Measurements from ENCODE around the gene FBLN2.

The FBLN2 gene

DNA sequence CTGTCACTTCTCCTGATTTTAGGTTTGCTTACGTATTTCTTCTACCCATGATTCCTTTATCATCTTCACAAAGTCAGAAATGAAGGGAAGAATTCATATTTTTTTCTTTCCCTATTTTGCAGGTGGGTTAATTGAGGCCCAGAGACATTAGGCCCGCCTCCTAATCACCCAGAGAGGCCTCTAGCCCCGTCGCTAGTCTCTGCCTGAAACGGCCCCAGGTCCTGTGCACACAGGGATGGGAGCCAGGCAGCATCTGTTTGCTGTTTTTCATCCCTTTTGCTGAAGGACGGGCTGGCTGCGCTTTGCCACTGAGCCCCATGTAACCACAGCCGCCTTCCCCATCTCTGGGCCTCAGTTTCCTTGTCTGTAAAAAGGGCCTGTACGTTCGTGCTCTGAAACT, 135.9 kb downstream of the FBLN2 start:
- H3K4me1 ChIP-seq (ENCODE audit: control insufficient read depth, insufficient read depth, low read length): peaks cover 22% of the 10 kb centered on the region
- no peaks in the 10 kb centered on the region for H3K9me3 ChIP-seq (ENCODE audit: control insufficient read depth, low read length)
- no peak overlapping the region for H3K4me3 ChIP-seq (ENCODE audit: insufficient read depth, low read depth, low read length)
- no peaks in the 10 kb centered on the region for H3K36me3 ChIP-seq (ENCODE audit: control insufficient read depth, insufficient read depth, low read length)
- WGBS, 2 experiments: 83 to 84% methylated on average over 10 of the region's 10 CpGs
- H3K27me3 ChIP-seq (ENCODE audit: control insufficient read depth, insufficient read depth, low read length, poor library complexity, severe bottlenecking): no peaks in the 10 kb centered on the region
- no peak overlapping the region for H3K27ac ChIP-seq (ENCODE audit: insufficient read depth, low read depth, low read length, poor library complexity, severe bottlenecking)

DNA sequence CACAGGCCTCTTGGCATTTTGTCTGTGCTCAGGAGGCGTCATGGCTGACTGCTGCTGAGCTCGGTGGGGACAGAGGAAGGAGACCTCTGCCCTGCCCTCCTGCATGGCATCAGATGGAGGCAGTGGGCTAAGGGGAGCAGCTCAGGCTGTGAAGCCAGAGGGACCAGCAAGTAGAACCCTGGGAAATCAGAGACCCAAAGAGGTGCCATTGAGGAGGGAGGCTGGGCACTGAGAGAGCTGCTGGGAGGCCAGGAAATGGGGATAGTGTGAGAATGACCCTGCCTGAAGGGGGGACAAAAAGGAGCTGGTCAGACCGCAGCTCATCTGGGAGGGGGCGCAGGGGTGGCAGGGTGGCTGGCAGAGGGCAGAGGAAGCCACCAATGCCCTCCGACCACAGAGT, 136.8 kb downstream of the FBLN2 start:
- H3K27me3 ChIP-seq (ENCODE audit: control insufficient read depth, insufficient read depth, low read length, poor library complexity, severe bottlenecking): no peaks in the 10 kb centered on the region
- peaks cover 22% of the 10 kb centered on the region for H3K4me1 ChIP-seq (ENCODE audit: control insufficient read depth, insufficient read depth, low read length)
- H3K9me3 ChIP-seq (ENCODE audit: control insufficient read depth, low read length): no peaks in the 10 kb centered on the region
- no peak overlapping the region for H3K4me3 ChIP-seq (ENCODE audit: insufficient read depth, low read depth, low read length)
- H3K27ac ChIP-seq (ENCODE audit: insufficient read depth, low read depth, low read length, poor library complexity, severe bottlenecking): no peak overlapping the region
- 92 to 95% methylated on average over 5 of the region's 5 CpGs for WGBS, 2 experiments
- no peaks in the 10 kb centered on the region for H3K36me3 ChIP-seq (ENCODE audit: control insufficient read depth, insufficient read depth, low read length)

GRCh38 chr3:13686367-13687160, 137.6 kb downstream of the FBLN2 start:
- Histone ChIP-seq H3K4me3 (ENCODE audit: insufficient read depth, low read depth, low read length) (no peak overlapping the region), H3K27ac (ENCODE audit: insufficient read depth, low read depth, low read length, poor library complexity, severe bottlenecking) (no peak overlapping the region), H3K36me3 (ENCODE audit: control insufficient read depth, insufficient read depth, low read length) (no peaks in the 10 kb centered on the region), H3K9me3 (ENCODE audit: control insufficient read depth, low read length) (no peaks in the 10 kb centered on the region), H3K27me3 (ENCODE audit: control insufficient read depth, insufficient read depth, low read length, poor library complexity, severe bottlenecking) (no peaks in the 10 kb centered on the region), H3K4me1 (ENCODE audit: control insufficient read depth, insufficient read depth, low read length) (peaks cover 22% of the 10 kb centered on the region)
- 91 to 93% methylated on average over 10 of the region's 10 CpGs for WGBS, 2 experiments

- no peak overlapping the region for H3K27ac ChIP-seq (ENCODE audit: insufficient read depth, low read depth, low read length, poor library complexity, severe bottlenecking)
- H3K4me3 ChIP-seq (ENCODE audit: insufficient read depth, low read depth, low read length): no peak overlapping the region
- 47 to 51% methylated on average over 5 of the region's 5 CpGs for WGBS, 2 experiments
- no peaks in the 10 kb centered on the region for H3K27me3 ChIP-seq (ENCODE audit: control insufficient read depth, insufficient read depth, low read length, poor library complexity, severe bottlenecking)
- no peaks in the 10 kb centered on the region for H3K9me3 ChIP-seq (ENCODE audit: control insufficient read depth, low read length)
- no peaks in the 10 kb centered on the region for H3K36me3 ChIP-seq (ENCODE audit: control insufficient read depth, insufficient read depth, low read length)
- peaks cover 22% of the 10 kb centered on the region for H3K4me1 ChIP-seq (ENCODE audit: control insufficient read depth, insufficient read depth, low read length)
Observed at GRCh38 chr3:13687517-13687943, 138.6 kb downstream of the FBLN2 start.

Data from ectodermal cell (in vitro differentiated cells).